HepG2 (cell line): Measurements from ENCODE around the gene PTPN22. TPM values are rescaled to one million over a fixed set of nuclear protein-coding genes. Genes with fewer than 3 reads are reported as not detected.

Experiments used
- ATF3 ChIP-seq: sonication (generic); formaldehyde crosslinking; IDR thresholded peaks from 2 replicates; pipeline ENCODE4 v1.4.0; 2020; ENCODE audit warnings: missing genetic modification reagents
- CREBL2 ChIP-seq: sonication (generic); formaldehyde crosslinking; IDR thresholded peaks from 2 replicates; pipeline ENCODE4 v1.8.1; 2023; ENCODE audit warnings: missing genetic modification reagents, mild to moderate bottlenecking, borderline replicate concordance
- FOSL2 ChIP-seq: sonication (generic); formaldehyde crosslinking; IDR thresholded peaks from 2 replicates; pipeline ENCODE4 v1.4.0; 2020; ENCODE audit warnings: missing genetic modification reagents
- HOXA7 ChIP-seq: sonication (generic); formaldehyde crosslinking; IDR thresholded peaks from 2 replicates; pipeline ENCODE4 v1.8.1; 2022; ENCODE audit warnings: mild to moderate bottlenecking, missing genetic modification reagents, moderate library complexity
- MAFG ChIP-seq: sonication (generic); formaldehyde crosslinking; IDR thresholded peaks from 2 replicates; pipeline ENCODE4 v1.5.1; 2020; ENCODE audit warnings: mild to moderate bottlenecking, missing genetic modification reagents
- MED13 ChIP-seq: sonication (generic); formaldehyde crosslinking; IDR thresholded peaks from 2 replicates; pipeline ENCODE4 v1.5.0; 2020; ENCODE audit warnings: missing genetic modification reagents
- REL ChIP-seq: sonication (generic); formaldehyde crosslinking; conservative IDR thresholded peaks from 2 replicates; pipeline ENCODE4 v1.8.0; 2022; ENCODE audit warnings: mild to moderate bottlenecking, missing genetic modification reagents, moderate library complexity
- SIN3B ChIP-seq: fragments of 150-350 bp; IDR thresholded peaks from 2 replicates; pipeline ENCODE4 v1.6.1; 2014; ENCODE audit warnings: low read length
- SIX4 ChIP-seq: sonication (generic); formaldehyde crosslinking; IDR thresholded peaks from 2 replicates; pipeline ENCODE4 v1.4.0; 2020; ENCODE audit warnings: missing genetic modification reagents
- TARDBP ChIP-seq: sonication (generic); formaldehyde crosslinking; IDR thresholded peaks from 2 replicates; pipeline ENCODE4 v1.8.0; 2022; ENCODE audit warnings: mild to moderate bottlenecking, missing genetic modification reagents
- TFAP4 ChIP-seq: sonication (generic); IDR thresholded peaks from 2 replicates; pipeline ENCODE4 v1.6.1; 2016; ENCODE audit warnings: low read depth, borderline replicate concordance
- ZMYM3 ChIP-seq: sonication (generic); formaldehyde crosslinking; IDR thresholded peaks from 2 replicates; pipeline ENCODE4 v1.5.1; 2020; ENCODE audit warnings: mild to moderate bottlenecking, missing genetic modification reagents
- ZNF407 ChIP-seq: sonication (generic); formaldehyde crosslinking; IDR thresholded peaks from one replicate; pipeline ENCODE4 v1.5.1; 2020; ENCODE audit warnings: mild to moderate bottlenecking, missing genetic modification reagents; ENCODE audit errors: not compliant biosample characterization
- ZSCAN31 ChIP-seq: sonication (generic); formaldehyde crosslinking; IDR thresholded peaks from 2 replicates; pipeline ENCODE4 v1.5.0; 2020; ENCODE audit warnings: low read depth, mild to moderate bottlenecking, missing genetic modification reagents
- polyA plus RNA-seq, 8 experiments: library from polyadenylated mRNA; depleted of rRNA in 3 of 8; stranded (reverse) in 7 of 8; unstranded in 1 of 8; fragments of >200 nt; fragmentation: Illumina TruSeq in 4 of 8; extraction: Trizol in 4 of 8; gene quantifications; 2 replicates each; pipeline versions ENCODE4 v1.2.1 to v1.2.3, GENCODE V29; 2011 to 2016; ENCODE audit warnings: low read depth in 4 of 8, missing spikeins in 1 of 8, mixed read lengths in 1 of 8; ENCODE audit not compliant: insufficient read depth in 1 of 8
- total RNA-seq, 5 experiments: library from RNA; depleted of rRNA; stranded (reverse); fragments of >200 nt; fragmentation: Illumina TruSeq; extraction: Trizol; gene quantifications; 2 replicates each; pipeline ENCODE4 v1.2.3, GENCODE V29; 2016; ENCODE audit warnings: low read depth in 1 of 5
- TF ChIP-seq, protein P1 (sequence below): sonication (generic); formaldehyde crosslinking; conservative IDR thresholded peaks from 2 replicates; pipeline ENCODE4 v1.4.0; 2020; ENCODE audit warnings: missing genetic modification reagents
- TF ChIP-seq, protein P2 (sequence below): IDR thresholded peaks from 2 replicates; pipeline ENCODE4 v1.6.1; 2012; ENCODE audit warnings: low read depth, low read length, improper control_type of control experiment

PTPN22 gene
- total and polyA plus RNA-seq, 2 of the 13 experiments (the other 11 are each of a cell fraction or from before 2014, with no cell fraction given): not detected

DNA sequence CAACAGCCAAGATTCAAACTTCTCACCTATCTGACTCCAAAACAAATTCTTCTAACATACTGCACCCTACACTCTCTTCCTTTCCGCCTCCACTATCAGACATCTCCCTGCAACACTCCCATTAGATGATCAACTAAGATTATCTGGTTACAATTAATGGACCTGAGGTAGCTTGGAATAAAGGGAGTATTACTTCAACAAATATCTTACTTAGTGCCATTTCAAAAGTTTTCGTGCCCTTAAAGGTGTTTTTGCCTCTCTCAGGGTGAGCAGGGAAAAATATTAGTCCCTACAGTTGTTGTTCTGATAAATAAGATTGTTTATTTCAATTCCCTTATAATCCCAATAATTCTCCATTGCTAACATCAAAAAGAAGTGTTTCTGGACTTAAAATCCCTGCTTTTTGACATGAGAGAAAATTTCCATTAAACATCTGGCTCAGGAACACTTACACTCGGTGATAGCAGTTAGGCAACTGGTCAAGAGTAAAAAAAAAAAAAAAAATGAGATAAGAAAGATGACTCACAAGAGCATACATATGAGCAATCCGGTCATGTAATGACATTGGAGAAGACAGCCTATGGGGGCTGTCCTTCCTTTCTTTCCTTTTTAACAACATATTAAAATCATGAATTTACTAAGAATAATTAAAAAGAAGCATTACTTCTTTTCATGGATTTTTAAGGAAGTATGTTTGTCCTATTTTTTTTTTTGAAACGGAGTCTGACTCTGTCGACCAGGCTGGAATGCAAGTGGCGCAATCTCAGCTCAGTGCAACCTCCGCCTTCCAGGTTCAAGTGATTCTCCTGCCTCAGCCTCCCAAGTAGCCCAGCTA lies 66.9 kb downstream of the PTPN22 start (continued):
- TF ChIP-seq ZNF407 (CRISPR knock-in tag) (no peak), MAFG (CRISPR knock-in tag) (no peak), CREBL2 (CRISPR knock-in tag) (no peak), SIN3B (no peak), TARDBP (no peak), HOXA7 (CRISPR knock-in tag) (no peak), FOSL2 (CRISPR knock-in tag) (peak; percentile 85), MED13 (no peak), ZSCAN31 (CRISPR knock-in tag) (no peak), SIX4 (CRISPR knock-in tag) (no peak), ZMYM3 (CRISPR knock-in tag) (peak; percentile 72), TFAP4 (no peak), REL (CRISPR knock-in tag) (no peak), ATF3 (CRISPR knock-in tag) (peak; percentile 73)
- TF ChIP-seq, protein P1, sequence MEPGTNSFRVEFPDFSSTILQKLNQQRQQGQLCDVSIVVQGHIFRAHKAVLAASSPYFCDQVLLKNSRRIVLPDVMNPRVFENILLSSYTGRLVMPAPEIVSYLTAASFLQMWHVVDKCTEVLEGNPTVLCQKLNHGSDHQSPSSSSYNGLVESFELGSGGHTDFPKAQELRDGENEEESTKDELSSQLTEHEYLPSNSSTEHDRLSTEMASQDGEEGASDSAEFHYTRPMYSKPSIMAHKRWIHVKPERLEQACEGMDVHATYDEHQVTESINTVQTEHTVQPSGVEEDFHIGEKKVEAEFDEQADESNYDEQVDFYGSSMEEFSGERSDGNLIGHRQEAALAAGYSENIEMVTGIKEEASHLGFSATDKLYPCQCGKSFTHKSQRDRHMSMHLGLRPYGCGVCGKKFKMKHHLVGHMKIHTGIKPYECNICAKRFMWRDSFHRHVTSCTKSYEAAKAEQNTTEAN (CRISPR knock-in tag): no peak
- TF ChIP-seq, protein P2, sequence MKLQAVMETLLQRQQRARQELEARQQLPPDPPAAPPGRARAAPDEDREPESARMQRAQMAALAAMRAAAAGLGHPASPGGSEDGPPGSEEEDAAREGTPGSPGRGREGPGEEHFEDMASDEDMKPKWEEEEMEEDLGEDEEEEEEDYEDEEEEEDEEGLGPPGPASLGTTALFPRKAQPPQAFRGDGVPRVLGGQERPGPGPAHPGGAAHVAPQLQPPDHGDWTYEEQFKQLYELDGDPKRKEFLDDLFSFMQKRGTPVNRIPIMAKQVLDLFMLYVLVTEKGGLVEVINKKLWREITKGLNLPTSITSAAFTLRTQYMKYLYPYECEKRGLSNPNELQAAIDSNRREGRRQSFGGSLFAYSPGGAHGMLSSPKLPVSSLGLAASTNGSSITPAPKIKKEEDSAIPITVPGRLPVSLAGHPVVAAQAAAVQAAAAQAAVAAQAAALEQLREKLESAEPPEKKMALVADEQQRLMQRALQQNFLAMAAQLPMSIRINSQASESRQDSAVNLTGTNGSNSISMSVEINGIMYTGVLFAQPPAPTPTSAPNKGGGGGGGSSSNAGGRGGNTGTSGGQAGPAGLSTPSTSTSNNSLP: peak; percentile 34; the same call in 1 of the 2 replicates
